NCI-H1092 (cell line): ENCODE data around the gene MPP3.
"Not testable (repeated sequence)": the region's sequence is repeated elsewhere in the genome, so short reads cannot be mapped to it uniquely, and the experiment has no call there.

Experiments used
- DNase-seq: peaks from one replicate; lab custom pipeline; 2025; lab: John Stamatoyannopoulos, UW

Gene MPP3

GRCh38 chr17:43861960-43862359 lies 29.0 kb upstream of the MPP3 start:
- no peak for DNase-seq

- DNase-seq = no peak
Measured at GRCh38 chr17:43860927-43861622, 28.1 kb upstream of the MPP3 start.

GRCh38 chr17:43860077-43860725 lies 27.3 kb upstream of the MPP3 start:
- no peak for DNase-seq

GRCh38 chr17:43857957-43858600 lies 25.1 kb upstream of the MPP3 start:
- DNase-seq = no peak

- no peak for DNase-seq
Measured at GRCh38 chr17:43857141-43857540, 24.2 kb upstream of the MPP3 start.

GRCh38 chr17:43856141-43856540 lies 23.2 kb upstream of the MPP3 start:
- DNase-seq = no peak

- DNase-seq = no peak
Measured at GRCh38 chr17:43855061-43855460, 22.1 kb upstream of the MPP3 start.

- no peak for DNase-seq
Measured at GRCh38 chr17:43854498-43854897, 21.6 kb upstream of the MPP3 start.

- DNase-seq = no peak
Measured at GRCh38 chr17:43853546-43853945, 20.6 kb upstream of the MPP3 start.

- DNase-seq = no peak
Measured at GRCh38 chr17:43852571-43852970, 19.6 kb upstream of the MPP3 start.

GRCh38 chr17:43849116-43849515 lies 16.2 kb upstream of the MPP3 start:
- DNase-seq = no peak

GRCh38 chr17:43848601-43849000 lies 15.7 kb upstream of the MPP3 start:
- no peak for DNase-seq

GRCh38 chr17:43846963-43847371 lies 14.0 kb upstream of the MPP3 start, which contains the start of gene CD300LG:
CD300LG (plus strand) TSS chr17:43847176; CDS start chr17:43847217, 41 bp downstream.
- no peak for DNase-seq

- DNase-seq = peak; percentile 37
Measured at GRCh38 chr17:43846221-43846712, 13.3 kb upstream of the MPP3 start.

- no peak for DNase-seq
Measured at GRCh38 chr17:43845766-43846165, 12.8 kb upstream of the MPP3 start.

- no peak for DNase-seq
Measured at GRCh38 chr17:43844241-43844640, 11.3 kb upstream of the MPP3 start.

GRCh38 chr17:43842975-43843325 lies 10.0 kb upstream of the MPP3 start:
- no peak for DNase-seq

- not testable (repeated sequence) for DNase-seq
Measured at GRCh38 chr17:43842091-43842974, 9.4 kb upstream of the MPP3 start.

GRCh38 chr17:43841282-43841681 lies 8.3 kb upstream of the MPP3 start:
- no peak for DNase-seq

- DNase-seq = no peak
Measured at GRCh38 chr17:43840814-43841213, 7.9 kb upstream of the MPP3 start.

- DNase-seq = peak; percentile 81
Measured at GRCh38 chr17:43839670-43840108, 6.7 kb upstream of the MPP3 start.

- DNase-seq = no peak
Measured at GRCh38 chr17:43834106-43834505, 1.2 kb upstream of the MPP3 start.
